ENCODE data around the gene RBM47.
A peak's percentile ranks its signal among the peaks of the same experiment; 100 is the strongest.
"Not testable (repeated sequence)": the region's sequence is repeated elsewhere in the genome, so short reads cannot be mapped to it uniquely, and the experiment has no call there.

The RBM47 gene

GRCh38 chr4:40434126-40434687 lies 195.5 kb downstream of the RBM47 start:
- Histone ChIP-seq H3K4me1 (ENCODE audit: control insufficient read depth in 1 of 2, insufficient read depth in 2 of 2, low read length in 2 of 2) (no peaks in the 10 kb centered on the region), H3K4me3 (ENCODE audit: low read depth in 1 of 2, low read length in 2 of 2) (no peak overlapping the region), H3K27me3 (ENCODE audit: low read depth, low read length) (no peaks in the 10 kb centered on the region), H3K27ac (ENCODE audit: low read length) (no peak overlapping the region), H3K36me3 (ENCODE audit: control insufficient read depth in 1 of 2, insufficient read depth in 2 of 2, low read length in 2 of 2) (peaks cover 0 to 8% of the 10 kb centered on the region in 2 donors), H3K9me3 (ENCODE audit: control insufficient read depth in 1 of 2, low read length in 2 of 2) (no peaks in the 10 kb centered on the region)

DNA sequence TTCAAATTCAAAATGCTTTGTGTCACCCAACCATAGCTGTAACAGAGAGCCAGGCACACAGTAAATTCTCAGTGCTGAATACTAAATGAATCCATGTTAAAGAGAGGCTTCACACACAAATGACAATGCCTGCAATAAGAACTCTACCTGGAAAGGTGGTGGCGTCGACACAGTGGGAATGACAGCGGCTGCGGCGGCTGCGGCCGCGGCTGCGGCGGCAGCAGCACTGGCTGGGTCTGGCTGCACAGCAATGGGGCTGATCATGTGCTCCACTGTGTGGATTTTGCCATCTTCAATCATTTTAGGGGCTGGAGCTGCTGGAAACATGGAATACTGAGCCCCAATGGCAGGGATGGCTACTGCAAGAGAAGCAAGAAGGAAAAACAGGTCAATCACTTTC lies 197.2 kb downstream of the RBM47 start:
- peaks cover 0 to 8% of the 10 kb centered on the region in 2 donors for H3K36me3 ChIP-seq (ENCODE audit: control insufficient read depth in 1 of 2, insufficient read depth in 2 of 2, low read length in 2 of 2)
- no peak overlapping the region for H3K27ac ChIP-seq (ENCODE audit: low read length)
- H3K4me3 ChIP-seq (ENCODE audit: low read depth in 1 of 2, low read length in 2 of 2) = no peak overlapping the region
- no peaks in the 10 kb centered on the region for H3K4me1 ChIP-seq (ENCODE audit: control insufficient read depth in 1 of 2, insufficient read depth in 2 of 2, low read length in 2 of 2)
- no peaks in the 10 kb centered on the region for H3K27me3 ChIP-seq (ENCODE audit: low read depth, low read length)
- H3K9me3 ChIP-seq (ENCODE audit: control insufficient read depth in 1 of 2, low read length in 2 of 2) = no peaks in the 10 kb centered on the region

GRCh38 chr4:40427871-40428270 lies 201.8 kb downstream of the RBM47 start:
- H3K27me3 ChIP-seq (ENCODE audit: low read depth, low read length); H3K27ac ChIP-seq (ENCODE audit: low read length); H3K36me3 ChIP-seq (ENCODE audit: control insufficient read depth in 1 of 2, insufficient read depth in 2 of 2, low read length in 2 of 2); H3K4me1 ChIP-seq (ENCODE audit: control insufficient read depth in 1 of 2, insufficient read depth in 2 of 2, low read length in 2 of 2); H3K9me3 ChIP-seq (ENCODE audit: control insufficient read depth in 1 of 2, low read length in 2 of 2); H3K4me3 ChIP-seq (ENCODE audit: low read depth in 1 of 2, low read length in 2 of 2): not testable (repeated sequence)

GRCh38 chr4:40427128-40427527 lies 202.5 kb downstream of the RBM47 start:
- Histone ChIP-seq H3K4me3 (ENCODE audit: low read depth in 1 of 2, low read length in 2 of 2) (no peak overlapping the region), H3K9me3 (ENCODE audit: control insufficient read depth in 1 of 2, low read length in 2 of 2) (no peaks in the 10 kb centered on the region), H3K4me1 (ENCODE audit: control insufficient read depth in 1 of 2, insufficient read depth in 2 of 2, low read length in 2 of 2) (no peaks in the 10 kb centered on the region), H3K27ac (ENCODE audit: low read length) (no peak overlapping the region), H3K27me3 (ENCODE audit: low read depth, low read length) (no peaks in the 10 kb centered on the region), H3K36me3 (ENCODE audit: control insufficient read depth in 1 of 2, insufficient read depth in 2 of 2, low read length in 2 of 2) (peaks cover 0 to 8% of the 10 kb centered on the region in 2 donors)

DNA sequence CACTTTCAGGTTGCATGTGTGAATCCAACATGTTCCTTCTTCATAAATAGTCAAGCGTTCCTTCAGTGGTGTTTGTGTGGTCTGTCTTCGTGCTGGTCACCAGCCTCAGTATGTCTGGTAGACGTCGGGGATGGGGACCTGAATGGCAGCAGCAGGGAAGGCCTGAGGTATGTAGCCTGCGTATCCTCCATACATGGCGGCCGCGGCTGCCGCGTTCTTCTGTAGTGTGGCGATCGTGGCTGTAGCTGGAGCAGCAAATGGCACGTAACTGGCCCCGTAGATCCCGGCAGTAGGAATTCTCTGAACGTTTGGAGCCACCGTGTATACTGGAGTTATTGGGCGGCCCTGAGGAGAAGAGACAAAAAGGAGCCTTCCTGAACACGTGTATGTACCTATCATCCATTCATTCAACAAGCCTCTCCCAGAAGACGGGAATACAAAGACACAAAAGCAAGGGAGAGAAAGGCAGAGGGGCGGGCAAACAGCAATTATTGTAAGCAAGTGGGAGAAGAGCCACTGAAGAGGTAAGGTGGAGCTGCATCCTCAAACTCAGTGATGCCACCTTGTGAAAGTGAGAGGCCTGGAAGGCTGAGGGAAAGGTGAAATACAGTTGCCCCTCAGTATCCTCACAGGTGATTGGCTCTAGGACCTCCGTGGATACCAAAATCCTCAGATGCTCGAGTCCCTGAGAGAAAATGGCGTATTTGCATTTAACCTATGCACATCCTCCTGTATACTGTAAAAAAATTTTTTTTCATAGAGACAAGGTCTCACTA lies 203.7 kb downstream of the RBM47 start:
- Histone ChIP-seq H3K4me3 (ENCODE audit: low read depth in 1 of 2, low read length in 2 of 2) (no peak overlapping the region), H3K36me3 (ENCODE audit: control insufficient read depth in 1 of 2, insufficient read depth in 2 of 2, low read length in 2 of 2) (peaks cover 0 to 8% of the 10 kb centered on the region in 2 donors), H3K27ac (ENCODE audit: low read length) (no peak overlapping the region), H3K4me1 (ENCODE audit: control insufficient read depth in 1 of 2, insufficient read depth in 2 of 2, low read length in 2 of 2) (no peaks in the 10 kb centered on the region), H3K9me3 (ENCODE audit: control insufficient read depth in 1 of 2, low read length in 2 of 2) (no peaks in the 10 kb centered on the region), H3K27me3 (ENCODE audit: low read depth, low read length) (no peaks in the 10 kb centered on the region)

- Histone ChIP-seq H3K4me1 (ENCODE audit: control insufficient read depth in 1 of 2, insufficient read depth in 2 of 2, low read length in 2 of 2) (no peaks in the 10 kb centered on the region), H3K27ac (ENCODE audit: low read length) (no peak overlapping the region), H3K9me3 (ENCODE audit: control insufficient read depth in 1 of 2, low read length in 2 of 2) (no peaks in the 10 kb centered on the region), H3K27me3 (ENCODE audit: low read depth, low read length) (no peaks in the 10 kb centered on the region), H3K4me3 (ENCODE audit: low read depth in 1 of 2, low read length in 2 of 2) (no peak overlapping the region), H3K36me3 (ENCODE audit: control insufficient read depth in 1 of 2, insufficient read depth in 2 of 2, low read length in 2 of 2) (no peaks in the 10 kb centered on the region)
These were observed 205.9 kb downstream of the RBM47 start for GRCh38 chr4:40423735-40424134.

DNA sequence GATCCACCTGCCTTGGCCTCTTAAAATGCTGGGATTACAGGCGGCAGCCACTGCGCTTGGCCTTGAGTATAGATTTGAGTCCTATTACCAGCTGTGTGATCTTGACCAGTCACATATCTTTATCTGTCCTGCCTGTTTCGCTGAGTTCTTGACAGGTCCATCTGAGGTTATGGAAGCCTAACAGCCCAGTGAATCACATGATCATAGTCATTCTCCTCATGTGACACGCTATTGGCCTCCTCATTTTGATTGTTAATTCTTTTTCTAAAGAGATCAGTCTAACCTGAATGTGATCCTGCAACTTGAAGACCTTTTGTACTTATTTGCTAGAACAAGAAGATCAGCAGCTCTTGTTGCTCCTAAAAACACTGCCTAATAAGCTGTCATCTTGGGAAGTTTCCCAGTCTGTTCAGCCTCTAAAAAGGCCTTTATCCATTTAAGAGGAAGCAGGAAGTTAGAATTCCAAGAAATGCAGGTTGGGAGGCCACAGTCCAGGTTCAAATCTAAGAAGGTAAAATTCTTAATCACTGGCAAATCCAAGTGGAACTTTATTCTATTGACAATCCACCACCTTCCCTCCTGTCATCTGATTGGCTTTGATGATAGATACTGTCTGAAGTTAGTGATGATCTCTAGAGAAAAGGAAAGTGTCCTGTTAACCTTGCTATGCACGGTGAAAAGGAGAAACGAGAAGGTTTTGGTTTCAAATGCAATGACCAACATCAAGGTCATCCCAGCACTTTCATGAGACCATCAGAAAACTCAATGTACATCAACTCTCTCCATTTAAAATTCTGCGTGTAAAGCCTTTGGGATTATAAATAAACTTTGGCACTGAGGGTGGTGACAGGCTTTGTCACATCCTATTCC lies 207.6 kb downstream of the RBM47 start:
- H3K27ac ChIP-seq (ENCODE audit: low read length) = no peak overlapping the region
- no peaks in the 10 kb centered on the region for H3K4me1 ChIP-seq (ENCODE audit: control insufficient read depth in 1 of 2, insufficient read depth in 2 of 2, low read length in 2 of 2)
- H3K27me3 ChIP-seq (ENCODE audit: low read depth, low read length) = no peaks in the 10 kb centered on the region
- no peak overlapping the region for H3K4me3 ChIP-seq (ENCODE audit: low read depth in 1 of 2, low read length in 2 of 2)
- H3K9me3 ChIP-seq (ENCODE audit: control insufficient read depth in 1 of 2, low read length in 2 of 2) = no peaks in the 10 kb centered on the region
- no peaks in the 10 kb centered on the region for H3K36me3 ChIP-seq (ENCODE audit: control insufficient read depth in 1 of 2, insufficient read depth in 2 of 2, low read length in 2 of 2)

- Histone ChIP-seq H3K27me3 (ENCODE audit: low read depth, low read length) (no peaks in the 10 kb centered on the region), H3K27ac (ENCODE audit: low read length) (peak overlapping the region; percentile 65), H3K4me1 (ENCODE audit: control insufficient read depth in 1 of 2, insufficient read depth in 2 of 2, low read length in 2 of 2) (no peaks in the 10 kb centered on the region), H3K9me3 (ENCODE audit: control insufficient read depth in 1 of 2, low read length in 2 of 2) (no peaks in the 10 kb centered on the region), H3K36me3 (ENCODE audit: control insufficient read depth in 1 of 2, insufficient read depth in 2 of 2, low read length in 2 of 2) (no peaks in the 10 kb centered on the region), H3K4me3 (ENCODE audit: low read depth in 1 of 2, low read length in 2 of 2) (no peak overlapping the region)
These were observed 210.3 kb downstream of the RBM47 start for GRCh38 chr4:40419231-40419912.

- H3K36me3 ChIP-seq (ENCODE audit: control insufficient read depth in 1 of 2, insufficient read depth in 2 of 2, low read length in 2 of 2) = no peaks in the 10 kb centered on the region
- peak overlapping the region; percentile 65 for H3K27ac ChIP-seq (ENCODE audit: low read length)
- H3K9me3 ChIP-seq (ENCODE audit: control insufficient read depth in 1 of 2, low read length in 2 of 2) = no peaks in the 10 kb centered on the region
- H3K27me3 ChIP-seq (ENCODE audit: low read depth, low read length) = no peaks in the 10 kb centered on the region
- H3K4me3 ChIP-seq (ENCODE audit: low read depth in 1 of 2, low read length in 2 of 2) = no peak overlapping the region
- no peaks in the 10 kb centered on the region for H3K4me1 ChIP-seq (ENCODE audit: control insufficient read depth in 1 of 2, insufficient read depth in 2 of 2, low read length in 2 of 2)
These were observed 211.0 kb downstream of the RBM47 start for GRCh38 chr4:40418430-40419230.

GRCh38 chr4:40417941-40418340 lies 211.7 kb downstream of the RBM47 start:
- H3K27me3 ChIP-seq (ENCODE audit: low read depth, low read length) = no peaks in the 10 kb centered on the region
- H3K9me3 ChIP-seq (ENCODE audit: control insufficient read depth in 1 of 2, low read length in 2 of 2) = no peaks in the 10 kb centered on the region
- H3K36me3 ChIP-seq (ENCODE audit: control insufficient read depth in 1 of 2, insufficient read depth in 2 of 2, low read length in 2 of 2) = no peaks in the 10 kb centered on the region
- H3K4me1 ChIP-seq (ENCODE audit: control insufficient read depth in 1 of 2, insufficient read depth in 2 of 2, low read length in 2 of 2) = no peaks in the 10 kb centered on the region
- H3K4me3 ChIP-seq (ENCODE audit: low read depth in 1 of 2, low read length in 2 of 2) = no peak overlapping the region
- no peak overlapping the region for H3K27ac ChIP-seq (ENCODE audit: low read length)

Measured in muscle layer of duodenum (tissue), 2 donors.